ENCODE data around the gene SLC30A10.
"Not testable (repeated sequence)": the region's sequence is repeated elsewhere in the genome, so short reads cannot be mapped to it uniquely, and the experiment has no call there.

Gene SLC30A10

DNA sequence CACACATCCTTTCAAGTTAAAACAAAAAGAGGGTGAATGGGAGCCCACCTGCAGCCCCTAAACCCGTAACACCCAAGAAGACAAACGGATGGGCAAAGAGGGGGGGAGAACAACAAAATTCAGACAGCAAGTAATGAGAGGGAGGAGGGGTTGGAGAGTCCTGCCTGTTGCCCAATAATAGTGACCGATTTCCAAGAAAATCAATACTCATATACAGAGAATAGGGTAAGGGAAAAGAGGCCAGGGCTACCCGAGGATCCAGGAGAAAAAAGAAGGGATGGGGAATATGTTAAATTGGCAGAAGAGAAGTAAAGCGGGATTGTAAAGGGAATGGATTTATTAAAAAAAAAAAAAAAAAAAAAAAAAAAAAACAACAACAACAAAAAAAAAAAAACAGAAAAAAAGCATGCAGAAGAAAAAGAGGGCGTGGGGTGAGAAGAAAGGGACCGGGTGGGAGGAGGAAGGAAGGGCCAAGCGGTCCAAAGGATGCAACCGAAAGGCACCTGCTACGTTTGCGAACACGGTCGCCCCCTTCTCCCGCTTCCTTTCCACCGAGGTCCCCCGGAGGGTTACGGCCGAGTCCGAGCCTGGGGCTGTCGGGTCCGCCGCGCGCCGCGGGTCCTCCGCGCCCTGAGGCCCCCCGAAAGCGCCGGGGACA, 930 bp downstream of the SLC30A10 start:
- DNase-seq, result no peak

DNA sequence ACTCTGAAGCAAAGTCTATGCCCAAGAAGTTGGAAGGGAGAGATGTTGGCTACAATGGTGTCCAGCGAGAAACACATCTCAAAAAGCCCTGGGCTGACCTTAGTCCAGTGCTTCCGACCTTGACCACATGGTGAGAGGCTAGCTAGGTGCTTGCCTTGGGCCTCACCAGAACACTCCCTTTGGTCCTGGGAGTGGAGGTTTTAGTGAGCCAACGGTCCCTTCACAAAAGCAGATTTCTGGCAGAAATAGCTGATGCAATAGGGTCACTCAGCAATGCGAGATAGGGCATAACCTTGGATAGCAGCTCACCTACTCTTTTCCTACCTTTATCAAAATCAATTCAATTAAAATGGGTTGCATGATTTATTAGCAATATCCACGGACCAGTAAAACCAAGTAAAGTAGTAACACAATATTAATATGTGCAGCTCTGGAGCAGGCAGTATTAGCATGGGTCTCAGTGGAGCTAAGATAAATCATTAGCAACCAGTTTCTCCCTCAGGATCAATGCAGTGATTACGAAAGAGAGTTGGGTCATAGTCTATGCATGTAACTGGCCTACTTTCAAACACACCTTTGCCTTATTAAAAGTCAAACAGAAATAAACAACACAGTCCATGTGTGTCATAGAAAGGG, 1.9 kb downstream of the SLC30A10 start:
- no peak for DNase-seq

DNA sequence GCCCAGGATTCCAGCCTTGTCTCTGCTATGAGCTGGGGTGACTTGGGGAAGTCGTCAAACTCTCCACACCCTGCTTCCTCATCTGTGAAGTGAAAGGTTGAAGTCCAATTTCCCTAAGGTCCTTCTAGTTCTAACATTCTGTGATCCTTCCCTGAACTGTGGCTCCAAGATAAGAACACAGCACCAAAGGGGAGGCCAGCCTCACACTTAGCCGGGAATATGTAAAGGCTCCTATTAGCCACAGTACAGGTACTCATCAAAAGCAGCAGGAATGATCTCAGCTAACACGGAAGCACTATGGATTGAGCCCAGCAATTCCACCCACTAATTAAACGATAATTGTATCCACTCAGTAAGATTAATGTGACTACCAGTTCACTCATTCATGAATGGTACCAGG, 4.0 kb downstream of the SLC30A10 start:
- DNase-seq, result no peak

DNA sequence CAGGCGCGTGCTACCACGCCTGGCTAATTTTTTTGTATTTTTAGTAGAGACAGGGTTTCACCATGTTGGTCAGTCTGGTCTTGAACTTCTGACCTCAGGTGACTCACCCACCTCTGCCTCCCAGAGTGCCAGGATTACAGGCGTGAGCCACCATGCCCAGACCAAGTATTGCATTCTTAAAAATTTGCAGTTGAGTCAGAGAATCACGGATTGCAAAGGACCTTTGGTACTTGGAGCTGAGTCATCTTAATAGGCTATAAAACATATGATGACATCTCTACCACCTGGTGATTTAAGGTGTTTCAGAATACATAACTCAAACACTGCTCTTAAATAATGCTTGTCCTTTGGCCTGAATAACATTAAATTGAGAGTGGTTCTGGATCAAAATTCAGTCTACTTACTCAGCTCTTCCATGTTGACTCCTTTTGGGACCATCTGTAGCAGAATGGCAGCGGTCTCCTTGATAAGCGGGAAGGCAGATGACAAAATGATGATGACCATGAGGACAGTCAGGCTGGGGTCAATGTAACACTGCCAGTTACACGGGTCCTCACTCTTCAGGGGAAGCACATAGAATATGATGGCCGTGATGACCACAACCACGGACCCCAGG, 10.4 kb downstream of the SLC30A10 start:
- DNase-seq, result no peak

DNA sequence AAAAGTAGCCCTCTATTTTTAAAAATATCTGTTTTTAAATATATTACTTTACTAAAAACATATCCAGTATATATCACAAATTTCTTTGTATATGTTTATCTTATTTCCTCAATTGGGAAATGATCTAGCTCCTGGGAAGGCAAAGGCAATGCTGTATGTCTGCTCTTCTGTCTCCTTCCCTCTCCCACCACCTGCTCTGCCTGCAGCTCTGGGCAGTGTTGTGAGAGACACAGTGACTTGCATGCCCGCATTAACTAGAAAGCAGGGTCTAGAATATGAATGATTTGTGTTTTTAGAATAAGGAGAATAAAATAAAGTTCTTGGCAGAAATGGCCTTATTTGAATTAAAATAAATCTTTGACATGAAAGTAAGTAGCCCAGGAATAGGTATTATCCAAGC, 11.1 kb downstream of the SLC30A10 start:
- DNase-seq, result no peak

DNA sequence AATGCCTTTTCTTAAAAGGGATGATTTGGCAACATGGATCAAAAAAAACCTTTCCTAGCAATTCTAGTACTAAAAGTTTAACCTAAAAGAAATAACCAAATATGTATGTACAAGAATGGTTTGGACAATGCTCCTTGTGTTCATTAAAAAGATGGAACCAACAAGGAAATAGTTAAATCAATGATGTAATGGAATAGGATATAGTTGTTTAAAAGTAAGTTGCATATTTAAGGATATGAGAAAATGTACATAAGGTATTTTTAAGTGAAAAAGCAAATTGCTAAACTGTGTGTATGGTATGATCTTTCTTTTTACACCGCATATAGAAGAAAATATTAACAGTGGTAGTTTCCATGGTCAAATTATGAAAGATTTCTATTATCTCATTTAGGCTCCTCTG, 12.1 kb downstream of the SLC30A10 start:
- DNase-seq, result no peak

DNA sequence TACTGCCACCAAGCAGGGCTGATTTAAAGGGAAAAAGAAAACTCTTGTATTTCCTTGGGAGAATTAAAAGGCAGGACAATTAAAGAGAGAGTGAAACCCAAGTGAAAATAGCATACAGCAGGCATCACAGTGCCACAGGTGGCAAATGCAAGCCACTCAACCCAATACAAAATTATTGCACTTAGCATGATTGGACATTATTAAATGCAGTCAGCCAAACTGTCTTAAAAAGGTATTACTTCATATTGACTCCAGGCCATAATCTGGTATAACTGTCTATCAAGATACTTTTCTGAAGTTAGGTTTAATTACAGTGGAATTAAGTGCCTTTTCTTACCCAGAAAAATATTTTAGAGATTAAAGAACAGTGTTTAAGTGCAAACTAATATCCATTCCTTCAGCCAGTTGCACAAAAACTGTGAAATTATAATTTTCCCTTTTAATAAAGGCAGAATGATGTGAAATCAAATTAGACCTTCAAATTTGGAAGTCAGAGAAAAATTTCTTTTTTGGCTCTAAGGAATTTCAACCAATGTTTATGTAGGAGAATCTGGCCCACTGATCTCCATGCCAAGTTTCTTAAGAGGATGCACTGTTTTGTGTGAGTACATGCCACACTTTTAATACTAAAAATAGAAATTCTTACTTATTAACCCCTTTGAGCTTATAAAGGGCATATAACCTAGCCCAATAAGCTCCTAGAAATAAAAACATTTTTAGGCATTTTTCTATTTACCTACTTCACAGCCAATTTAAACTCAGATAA, 15.2 kb downstream of the SLC30A10 start:
- no peak for DNase-seq

DNA sequence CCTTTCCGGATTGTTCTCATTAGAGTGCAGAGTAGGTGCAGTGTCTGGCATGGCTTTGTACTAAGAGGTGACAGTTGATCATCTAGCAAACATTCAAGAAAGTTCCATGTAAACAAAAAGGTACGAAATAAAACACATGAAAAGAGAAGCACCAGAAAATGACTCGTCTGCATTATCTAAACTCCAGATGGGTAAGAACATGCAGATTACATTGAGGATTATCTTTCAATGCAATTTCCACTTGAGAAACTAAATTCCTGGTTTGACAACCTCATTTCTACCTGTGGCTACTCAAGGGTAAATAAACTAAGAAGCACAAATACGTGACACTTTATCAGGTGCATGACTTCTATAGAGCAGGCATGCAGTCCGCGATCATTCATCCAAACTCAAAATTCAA, 17.6 kb downstream of the SLC30A10 start:
- DNase-seq, result no peak

DNA sequence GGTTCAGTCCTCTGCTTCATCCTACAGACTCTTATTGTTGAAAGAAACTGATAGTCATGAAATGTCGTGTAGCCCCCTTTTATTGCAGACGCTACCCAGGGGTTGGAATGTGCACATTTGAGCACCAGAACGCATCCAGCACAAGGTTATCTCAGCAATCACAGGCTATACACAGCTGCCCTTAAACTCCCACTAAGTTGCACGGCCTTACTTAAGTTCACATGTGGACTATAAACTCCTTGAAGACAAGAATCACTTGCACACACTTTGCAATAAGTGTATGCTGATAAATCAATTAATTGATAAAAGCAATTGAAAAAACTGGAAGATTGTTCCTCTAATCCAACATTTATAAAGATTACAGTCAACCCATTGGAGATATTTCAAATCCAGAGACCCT, 18.9 kb downstream of the SLC30A10 start:
- DNase-seq, result no peak

DNA sequence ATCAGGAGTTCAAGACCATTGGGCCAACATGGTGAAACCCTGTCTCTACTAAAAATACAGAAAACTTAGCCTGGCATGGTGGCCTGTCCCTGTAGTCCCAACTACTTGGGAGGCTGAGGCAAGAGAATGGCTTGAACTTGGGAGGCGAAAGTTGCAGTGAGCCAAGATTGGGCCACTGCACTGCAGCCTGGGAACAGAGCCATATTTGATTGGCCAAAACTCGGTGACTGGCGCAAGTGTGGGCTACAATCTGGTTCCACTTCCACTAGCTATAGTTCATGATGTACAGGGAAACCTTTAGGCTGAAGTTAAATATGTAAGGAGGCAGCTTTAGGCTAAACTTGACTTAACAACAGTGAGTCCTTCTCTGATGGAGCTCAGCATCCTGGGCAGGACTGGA, 20.2 kb downstream of the SLC30A10 start:
- no peak for DNase-seq

DNA sequence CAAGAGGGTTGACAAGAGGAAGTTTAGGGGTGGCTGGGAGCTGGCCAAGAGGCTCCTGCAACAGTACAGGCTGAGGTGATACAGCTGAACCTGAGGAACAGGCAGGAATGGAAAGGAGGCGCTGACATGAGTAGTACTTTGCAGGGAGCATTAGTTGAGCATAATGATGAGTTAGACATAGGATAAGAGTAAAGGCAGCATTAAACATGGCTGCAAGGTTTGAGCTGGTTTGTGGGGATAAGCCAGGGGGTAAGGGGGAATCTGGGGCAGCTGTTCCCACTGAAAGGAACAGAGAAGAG, 20.6 kb downstream of the SLC30A10 start:
- DNase-seq, result no peak

DNA sequence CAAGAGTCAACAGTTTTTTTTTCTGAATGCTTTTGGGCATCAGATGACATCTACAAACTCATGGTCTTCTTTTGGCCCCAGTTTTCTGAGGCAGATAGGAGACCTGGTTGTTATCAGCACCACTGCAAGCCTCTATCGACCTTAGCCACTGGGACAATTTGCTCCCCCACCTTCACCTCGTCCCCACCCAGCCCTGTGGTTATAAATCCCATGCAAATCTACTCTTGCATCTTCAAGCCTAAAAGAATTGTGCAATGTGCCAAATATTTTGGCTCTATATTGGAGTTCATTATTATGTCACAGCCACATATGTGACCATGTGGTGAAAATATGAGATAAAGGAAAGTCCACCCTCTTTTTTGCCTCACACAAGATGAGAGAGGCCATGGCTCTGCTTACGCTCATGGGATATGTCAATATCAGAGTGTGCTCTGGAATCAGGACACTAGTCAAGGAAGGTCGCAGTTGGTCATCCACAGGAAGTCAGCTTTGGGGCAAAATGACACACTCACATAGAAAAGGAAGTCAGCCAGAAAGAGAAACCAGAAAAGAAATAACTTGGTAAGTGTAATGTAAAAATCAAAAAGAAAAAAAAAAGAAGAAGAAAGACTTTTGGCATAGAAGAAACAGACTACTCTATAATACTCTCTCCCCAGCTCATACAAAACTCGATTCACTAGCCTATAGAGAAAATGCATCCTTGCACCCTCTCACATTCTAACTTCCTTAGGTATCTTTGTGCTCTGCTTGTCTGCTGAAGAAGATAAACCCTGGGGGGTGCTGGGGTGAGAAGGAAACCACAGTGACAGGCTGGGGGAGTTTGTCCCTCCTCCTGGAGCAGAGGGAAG, 21.2 kb downstream of the SLC30A10 start:
- DNase-seq, result no peak

DNA sequence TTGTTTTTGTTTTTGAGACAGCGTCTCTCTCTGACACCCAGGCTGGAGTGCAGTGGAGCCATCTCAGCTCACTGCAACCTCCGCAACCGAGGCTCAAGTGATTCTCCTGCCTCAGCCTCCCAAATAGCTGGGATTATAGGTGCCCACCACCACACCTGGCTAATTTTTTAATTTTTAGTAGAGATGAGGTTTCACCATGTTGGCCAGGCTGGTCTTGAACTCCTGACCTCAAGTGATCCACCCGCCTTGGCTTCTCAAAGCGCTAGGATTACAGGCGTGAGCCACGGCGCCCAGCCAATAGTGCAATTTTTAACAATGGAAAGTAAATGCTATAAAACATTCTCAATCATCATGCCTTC, 21.8 kb downstream of the SLC30A10 start:
- not testable (repeated sequence) for DNase-seq

DNA sequence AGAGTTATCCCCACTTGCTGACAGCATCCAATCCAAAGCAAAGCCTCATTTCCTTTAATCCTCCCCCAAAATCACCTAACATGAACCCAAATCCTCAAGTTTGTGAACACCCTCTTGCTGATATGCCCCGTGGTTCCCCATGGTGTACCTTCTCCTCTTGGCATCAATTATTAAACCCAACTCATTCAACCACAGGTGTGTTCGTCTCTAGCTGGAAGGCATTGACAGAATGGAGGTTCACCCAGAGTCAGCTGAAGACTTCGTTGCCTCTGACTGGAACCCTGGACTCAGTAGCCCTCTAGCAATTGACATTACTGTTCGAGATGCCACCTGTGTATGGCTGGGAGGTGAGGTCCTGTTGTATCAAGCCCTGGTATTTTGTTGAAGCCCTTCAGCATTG, 22.8 kb downstream of the SLC30A10 start:
- DNase-seq, result no peak

DNA sequence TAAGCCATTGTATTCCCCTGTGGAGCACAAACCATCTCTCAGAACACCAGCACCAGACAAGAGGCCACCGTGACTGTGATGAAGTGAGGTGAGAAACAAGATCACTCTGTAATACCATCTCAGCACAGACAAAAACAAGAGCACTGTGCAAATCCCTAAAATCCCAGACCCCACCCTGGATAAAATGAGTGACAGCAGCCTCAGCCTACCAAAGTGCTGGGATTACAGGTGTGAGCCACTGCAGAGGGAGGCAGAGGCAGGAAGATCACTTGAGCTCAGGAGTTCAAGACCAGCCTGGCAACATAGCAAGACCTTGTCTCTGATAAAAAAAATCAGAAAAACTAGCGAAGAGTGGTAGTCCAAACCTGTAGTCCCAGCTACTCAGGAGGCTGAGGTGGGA, 23.4 kb downstream of the SLC30A10 start:
- DNase-seq, result no peak

DNA sequence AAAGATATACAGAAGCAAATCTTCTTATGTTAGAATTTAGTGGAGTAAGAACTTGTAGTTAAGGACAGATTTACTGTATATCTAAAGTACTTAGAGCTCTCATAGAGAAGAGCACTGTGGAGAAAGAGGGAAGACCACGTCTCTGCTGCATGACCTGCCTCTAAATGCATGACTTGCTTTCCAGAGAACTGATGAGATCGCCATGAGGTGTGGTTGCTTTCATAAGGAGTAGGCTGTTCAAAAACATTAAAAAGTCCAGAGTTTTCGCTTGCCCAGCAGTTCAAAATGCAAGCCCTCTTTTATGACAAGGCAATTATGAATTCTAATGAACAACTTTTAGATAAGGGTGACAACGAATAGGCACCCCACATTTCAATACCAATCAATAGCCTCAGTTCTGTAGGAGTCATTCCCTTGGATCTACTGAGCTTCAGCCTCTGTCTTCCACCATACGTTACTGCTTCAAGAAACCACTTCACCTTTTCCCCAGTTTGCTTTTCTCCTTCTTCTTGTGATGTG, 24.9 kb downstream of the SLC30A10 start:
- DNase-seq, result no peak

DNA sequence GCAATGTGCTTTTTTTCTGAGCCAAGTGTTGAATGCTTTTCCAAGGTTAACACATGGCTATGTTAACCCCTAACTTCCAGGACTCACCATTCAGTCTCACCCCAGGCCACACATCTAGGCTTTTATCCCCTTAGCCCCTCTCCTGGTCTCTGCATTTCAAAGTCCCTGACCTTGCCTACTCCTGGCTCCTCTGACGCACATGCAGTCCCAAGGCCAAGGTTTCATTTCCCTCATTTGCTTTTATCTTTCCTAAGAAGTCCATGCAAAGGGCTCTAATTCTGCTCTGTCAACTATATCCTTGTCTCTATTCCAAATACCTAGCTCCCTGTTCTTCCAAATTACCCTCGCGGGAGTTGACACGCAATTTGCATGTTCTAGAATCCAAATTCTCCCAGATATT, 25.4 kb downstream of the SLC30A10 start:
- DNase-seq, result no peak

DNA sequence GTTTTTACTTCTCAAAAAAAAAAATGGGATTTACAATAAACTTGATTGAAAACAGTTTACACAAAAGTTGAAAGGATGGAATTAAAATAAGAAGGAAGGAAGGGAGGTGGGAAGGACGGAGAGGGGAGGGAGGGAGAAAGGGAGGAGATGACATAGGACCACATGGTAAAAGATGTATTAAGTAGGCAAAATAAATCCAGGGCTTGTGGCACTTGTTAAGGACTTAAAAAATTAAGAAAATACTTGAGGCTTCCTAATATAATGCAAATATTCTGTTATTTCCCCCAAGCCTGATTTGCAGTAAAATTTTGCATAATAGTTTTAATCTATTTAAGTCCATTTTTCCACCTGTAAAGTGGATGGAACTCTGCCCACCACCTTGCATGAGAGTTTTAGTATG, 27.5 kb downstream of the SLC30A10 start:
- DNase-seq, result no peak

DNA sequence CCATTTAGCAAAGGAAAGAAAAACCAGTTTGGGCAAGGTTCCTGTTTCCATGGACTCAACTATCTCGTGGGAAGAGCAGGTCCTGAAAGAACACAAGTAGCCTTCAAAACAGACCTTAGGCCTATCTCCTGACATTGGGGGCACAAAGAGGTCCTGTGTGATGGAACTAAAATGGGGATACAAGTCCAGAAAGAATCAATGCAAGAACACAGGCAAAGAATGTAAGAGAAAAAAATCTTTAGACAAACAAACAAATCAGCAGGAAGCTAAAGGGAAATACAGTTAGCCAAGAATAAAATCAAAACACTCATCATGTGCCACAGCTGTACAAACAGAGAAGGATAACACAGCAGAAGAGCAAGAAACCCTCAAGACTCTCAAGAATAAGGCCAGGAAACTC, 28.2 kb downstream of the SLC30A10 start:
- no peak for DNase-seq

DNA sequence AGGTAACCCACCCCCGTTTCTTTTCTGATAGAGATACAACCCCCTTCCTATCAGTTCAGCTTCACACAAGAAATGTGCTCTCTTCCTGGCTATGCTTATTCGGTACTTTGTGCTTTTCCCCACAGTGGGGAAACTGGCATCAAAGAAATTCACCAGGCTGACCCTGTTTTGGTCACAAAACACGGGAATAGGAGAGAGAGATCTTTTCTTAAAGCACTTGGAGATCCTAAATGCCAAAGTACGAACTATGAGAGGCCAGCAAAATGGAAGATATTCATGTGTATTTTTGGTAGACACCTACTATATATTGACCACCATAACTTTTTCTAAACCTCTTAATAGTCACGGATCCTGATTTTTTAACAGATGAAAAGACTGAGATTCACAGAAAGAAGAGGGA, 30.0 kb downstream of the SLC30A10 start:
- no peak for DNase-seq

DNA sequence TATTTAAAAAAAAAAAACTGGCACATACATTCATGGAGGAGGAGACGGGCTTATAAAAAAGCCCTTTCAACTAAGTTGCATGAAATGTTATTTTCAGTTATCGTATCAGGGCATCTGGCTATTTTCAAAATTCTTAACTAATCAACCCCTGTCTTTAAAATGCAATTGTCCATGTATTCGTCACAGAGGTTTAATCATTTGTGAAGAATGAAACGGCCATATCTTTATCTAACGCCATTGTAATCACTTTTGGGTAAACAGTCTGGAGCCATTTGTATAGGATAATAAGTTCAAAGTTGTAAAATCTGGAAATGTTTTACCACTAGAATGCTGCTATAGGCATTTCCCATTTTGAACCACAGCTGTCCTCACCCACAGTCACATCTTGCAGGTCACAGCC, 30.4 kb downstream of the SLC30A10 start:
- no peak for DNase-seq

DNA sequence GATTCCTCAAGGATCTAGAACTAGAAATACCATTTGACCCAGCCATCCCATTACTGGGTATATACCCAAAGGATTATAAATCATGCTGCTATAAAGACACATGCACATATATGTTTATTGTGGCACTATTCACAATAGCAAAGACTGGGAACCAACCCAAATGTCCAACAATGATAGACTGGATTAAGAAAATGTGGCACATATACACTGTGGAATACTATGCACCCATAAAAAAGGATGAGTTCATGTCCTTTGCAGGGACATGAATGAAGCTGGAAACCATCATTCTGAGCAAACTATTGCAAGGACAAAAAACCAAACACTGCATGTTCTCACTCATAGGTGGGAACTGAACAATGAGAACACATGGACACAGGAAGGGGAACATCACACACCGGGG, 36.1 kb downstream of the SLC30A10 start:
- not testable (repeated sequence) for DNase-seq

DNA sequence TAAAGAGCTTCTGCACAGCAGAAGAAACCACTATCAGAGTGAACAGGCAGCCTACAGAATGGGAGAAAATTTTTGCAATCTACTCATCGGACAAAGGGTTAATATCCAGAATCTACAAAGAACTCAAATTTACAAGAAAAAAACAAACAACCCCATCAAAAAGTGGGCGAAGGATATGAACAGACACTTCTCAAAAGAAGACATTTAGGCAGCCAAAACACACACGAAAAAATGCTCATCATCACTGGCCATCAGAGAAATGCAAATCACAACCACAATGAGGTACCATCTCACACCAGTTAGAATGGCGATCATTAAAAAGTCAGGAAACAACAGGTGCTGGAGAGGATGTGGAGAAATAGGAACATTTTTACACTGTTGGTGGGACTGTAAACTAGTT, 36.5 kb downstream of the SLC30A10 start:
- DNase-seq, result not testable (repeated sequence)
